HG03025 (cell line): ENCODE results near the gene HCCS.
"Not testable (repeated sequence)": the region's sequence is repeated elsewhere in the genome, so short reads cannot be mapped to it uniquely, and the experiment has no call there.

Experiments
- ATAC-seq: cut with Tn5 transposase; IDR thresholded peaks from one replicate; pipeline ENCODE4 v1.9.1; 2021; ENCODE audit warnings: mild to moderate bottlenecking, moderate library complexity; ENCODE audit not compliant: unreplicated experiment, low FRiP score

HCCS gene

DNA sequence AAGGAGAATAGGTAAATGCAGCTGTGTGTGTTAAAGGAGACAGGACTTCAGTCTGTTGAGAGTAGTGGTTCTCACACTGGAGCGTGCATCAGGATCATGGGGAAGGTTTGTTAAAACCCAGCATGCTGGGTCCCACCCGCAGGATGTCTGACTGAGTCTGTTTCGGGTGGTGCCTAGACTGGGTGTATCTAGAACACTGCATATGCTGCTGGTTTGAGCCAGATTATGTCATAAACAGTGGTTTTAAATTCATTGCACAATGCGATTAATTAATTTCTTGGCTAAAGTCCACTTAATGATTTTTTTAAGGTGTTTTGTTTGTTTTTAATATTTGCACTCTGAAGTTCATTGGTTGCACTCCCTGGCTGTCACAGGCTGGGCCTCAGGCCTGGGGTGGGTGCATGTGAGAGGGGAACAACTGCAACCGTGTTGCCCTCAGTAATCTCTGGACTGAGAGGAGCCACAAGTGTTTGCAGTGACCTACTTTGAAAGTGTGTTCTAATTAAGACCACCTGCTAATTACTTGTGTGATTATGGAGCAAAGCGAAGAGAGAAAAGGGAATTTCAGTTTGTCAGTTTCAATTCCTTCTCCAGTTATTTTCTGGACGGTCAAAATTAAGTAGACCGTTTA lies 8.3 kb downstream of the HCCS start:
- no peak for ATAC-seq

DNA sequence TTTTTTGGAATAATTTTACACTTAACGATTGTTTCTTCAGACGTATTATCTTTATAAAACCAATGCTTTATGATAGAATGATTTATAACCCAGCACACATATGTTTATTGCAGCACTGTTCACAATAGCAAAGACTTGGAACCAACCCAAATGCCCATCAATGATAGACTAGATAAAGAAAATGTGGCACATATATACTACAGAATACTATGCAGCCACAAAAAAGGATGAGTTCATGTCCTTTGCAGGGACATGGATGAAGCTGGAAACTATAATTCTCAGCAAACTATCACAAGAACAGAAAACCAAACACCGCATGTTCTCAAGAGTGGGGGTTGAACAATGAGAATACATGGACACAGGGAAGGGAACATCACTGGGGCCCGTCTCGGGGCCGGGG lies 12.0 kb downstream of the HCCS start:
- ATAC-seq: not testable (repeated sequence)

DNA sequence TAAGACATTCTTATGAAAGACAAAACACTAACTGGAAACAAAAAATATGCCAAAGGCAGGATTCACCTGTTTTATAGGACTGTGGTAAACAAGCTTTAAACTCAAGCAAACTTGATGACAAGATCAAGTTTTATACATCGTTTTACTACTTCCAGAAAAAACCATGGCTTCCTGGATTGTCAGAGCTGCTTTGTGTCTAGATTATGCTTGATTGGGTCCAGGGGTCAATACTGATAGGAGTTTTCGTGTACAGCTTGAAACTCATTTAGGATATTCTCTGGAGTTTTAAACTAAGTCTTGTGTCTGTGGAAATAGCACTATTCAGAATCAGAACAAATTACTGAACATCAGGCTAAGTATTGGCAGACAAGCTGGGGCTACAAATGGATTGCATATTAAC lies 13.0 kb downstream of the HCCS start:
- no peak for ATAC-seq

DNA sequence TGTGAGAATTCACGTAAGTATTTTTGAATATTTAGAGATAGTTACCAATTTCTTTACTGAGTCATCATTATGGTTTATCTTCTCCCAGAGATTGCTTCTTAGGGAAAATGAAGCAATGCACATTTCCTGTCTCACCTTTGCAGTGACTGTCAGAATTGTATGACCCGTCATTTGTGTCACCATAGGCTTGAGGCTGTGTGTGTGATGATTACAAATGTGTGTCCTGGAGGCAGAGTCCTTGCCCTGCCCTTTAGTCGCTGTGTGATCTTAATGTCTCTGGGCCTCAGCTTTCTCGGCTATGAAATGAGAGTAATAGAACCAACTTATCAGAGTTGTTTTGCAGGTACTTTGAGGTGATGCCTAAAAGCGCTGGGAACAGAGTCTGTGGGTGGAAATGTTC lies 13.9 kb downstream of the HCCS start:
- ATAC-seq: no peak

DNA sequence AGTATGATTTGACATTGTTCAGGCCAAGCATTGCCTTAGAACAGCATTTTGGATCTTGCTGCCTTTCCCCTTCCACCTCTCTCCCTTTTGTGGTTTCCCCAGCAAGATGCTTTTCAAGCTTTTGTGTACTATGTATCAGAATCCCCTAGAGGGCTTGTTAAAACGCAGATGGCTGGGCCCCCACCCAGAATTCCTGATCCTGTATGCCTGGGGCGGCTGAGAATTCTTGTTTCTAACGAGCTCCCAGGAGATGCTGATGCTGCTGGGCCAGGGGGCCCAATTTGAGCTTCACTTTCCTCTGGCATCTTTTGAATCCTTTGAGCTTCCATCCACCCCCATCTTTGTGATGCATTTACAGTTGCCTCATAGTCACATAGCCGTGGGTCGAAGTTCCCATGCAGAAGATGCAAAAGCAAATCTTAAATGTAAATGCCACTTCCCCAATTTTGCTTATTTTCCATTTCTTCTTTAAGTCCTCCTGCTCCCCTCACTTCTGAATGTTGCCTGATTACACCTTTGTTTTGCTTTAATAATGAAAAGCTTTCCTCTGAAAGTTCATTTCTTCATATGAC lies 18.5 kb downstream of the HCCS start:
- ATAC-seq: no peak

DNA sequence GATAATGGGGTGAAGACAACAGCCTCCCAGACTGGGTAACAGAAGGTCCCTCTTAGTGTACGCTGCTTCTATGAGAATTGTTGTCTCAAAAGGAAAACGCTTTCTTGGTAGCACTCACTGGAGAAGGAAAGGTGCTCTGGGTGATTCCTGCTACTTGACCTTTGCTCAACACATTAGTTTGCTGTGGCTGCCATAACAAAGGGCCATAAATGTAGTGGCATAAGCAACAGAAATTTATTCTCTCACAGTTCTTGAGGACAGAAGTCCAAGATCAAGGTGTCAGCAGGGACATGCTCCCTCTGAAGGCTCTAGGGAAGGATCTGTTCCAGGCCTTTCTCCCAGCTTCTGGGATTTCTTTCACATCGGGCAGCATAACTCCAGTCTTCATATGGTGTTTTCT lies 19.0 kb downstream of the HCCS start:
- ATAC-seq: no peak

DNA sequence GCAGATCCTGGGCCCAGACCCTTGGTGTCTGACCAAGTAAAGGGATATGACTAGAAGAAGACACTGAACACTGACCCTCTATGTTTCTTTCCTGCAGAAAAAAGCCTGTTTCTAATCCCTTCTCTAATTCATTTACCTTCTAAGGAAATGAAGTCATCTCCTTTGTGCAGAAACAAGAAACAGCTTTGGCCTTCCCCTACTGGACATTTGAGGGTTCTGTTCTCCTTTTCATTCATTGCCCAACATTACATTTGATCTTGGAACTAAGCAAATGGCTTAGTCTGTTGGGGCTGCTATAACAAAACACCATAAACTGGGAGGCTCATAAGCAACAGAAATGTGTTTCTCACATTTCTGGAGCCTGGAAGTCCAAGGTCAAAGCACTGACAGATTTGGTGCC lies 20.0 kb downstream of the HCCS start:
- no peak for ATAC-seq

DNA sequence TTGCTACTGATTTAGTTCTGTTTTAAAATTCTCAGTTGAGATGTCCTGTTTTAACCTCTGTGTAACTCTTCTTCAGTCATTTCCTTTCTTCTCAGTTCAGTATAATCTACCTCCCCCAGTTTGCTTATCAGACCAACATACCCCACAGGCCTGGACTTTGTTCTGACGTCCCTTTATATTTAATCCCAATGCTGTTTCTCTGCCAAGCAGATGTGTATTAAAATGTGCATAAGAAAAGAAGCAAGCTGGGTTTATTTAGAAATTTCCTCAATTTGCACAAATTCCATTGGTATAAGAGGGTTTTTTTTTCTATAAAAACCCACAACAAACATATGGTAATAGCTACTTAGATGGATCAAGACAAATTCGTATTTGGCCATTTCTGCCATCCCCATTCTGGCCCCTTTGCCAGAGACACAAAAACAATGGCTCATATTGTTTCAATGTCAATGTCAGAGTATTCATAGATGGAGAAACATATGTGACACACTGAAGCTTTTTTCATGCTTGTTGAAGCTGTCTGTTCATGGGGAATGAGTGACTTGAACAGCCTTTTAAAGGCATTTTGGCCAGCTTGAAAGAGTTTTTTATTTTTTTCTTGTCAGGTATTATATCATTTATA lies 24.5 kb downstream of the HCCS start:
- no peak for ATAC-seq

DNA sequence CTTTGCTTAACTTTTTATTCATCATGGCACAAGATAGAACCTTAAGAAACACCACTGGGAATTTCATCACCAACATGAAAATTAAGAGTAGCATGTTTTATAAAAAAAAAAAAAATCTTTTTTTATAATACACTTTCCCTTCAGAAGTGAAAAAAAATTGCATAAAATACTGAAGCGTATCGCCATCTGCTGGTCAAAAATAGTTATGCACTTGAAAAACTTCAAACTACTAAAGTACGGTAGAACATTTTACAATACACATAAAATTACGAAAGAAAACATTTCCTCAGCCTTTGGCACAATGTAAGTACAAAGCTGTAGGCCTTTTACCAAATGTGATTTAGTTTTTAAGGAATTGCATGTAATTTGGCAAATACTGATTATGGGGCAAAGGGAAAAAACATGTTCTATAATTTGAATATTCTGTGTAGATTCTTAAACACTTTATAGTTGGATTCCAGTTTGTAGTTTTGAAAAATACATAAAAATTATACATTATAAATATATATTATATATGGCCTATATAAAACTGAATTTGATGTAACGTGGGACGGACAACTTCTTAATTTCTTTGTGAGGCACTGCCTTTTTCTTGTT lies 26.5 kb downstream of the HCCS start:
- ATAC-seq: no peak

DNA sequence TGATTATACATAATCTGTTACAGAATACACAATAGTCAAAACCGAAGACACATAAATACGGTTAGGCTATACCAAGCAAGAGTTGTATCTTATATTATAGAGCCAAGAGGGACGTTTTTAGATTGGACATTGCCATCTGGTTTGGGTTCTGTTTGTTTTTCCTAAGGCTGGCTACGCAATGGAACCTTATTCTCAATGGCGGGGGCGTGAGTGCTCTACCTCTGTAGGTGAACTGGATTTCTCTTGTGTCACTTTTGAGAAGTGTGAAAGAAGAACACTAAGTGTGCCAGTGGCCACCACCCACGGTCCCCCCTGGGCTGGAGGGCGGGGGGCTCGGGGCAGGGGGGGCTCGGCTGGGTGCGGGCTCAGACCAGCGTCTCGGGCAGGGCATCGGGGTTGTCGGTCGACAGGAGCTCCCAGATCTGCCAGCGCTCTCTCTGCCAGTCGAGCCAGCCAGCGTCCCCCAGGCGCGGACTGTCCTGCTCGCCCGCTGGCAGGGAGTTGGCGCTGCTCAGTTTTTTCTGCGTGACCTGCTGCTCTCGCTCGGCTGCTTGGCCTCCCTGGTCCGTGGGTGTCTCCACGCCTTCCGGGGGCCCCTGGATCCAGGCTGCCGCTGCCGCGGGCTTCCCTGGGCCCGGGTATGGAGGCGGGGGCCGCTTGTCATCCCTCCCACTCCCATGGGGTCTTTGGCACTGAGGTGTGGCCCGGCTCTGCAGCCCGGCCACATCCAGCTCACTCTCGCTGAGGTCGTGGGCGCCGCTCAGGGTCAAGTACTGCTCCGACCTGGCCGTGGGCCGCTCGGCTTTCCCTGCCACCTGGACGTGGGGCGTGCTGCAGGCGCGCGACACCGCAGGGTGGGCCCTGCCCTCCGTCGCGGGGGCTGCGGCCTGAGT lies 27.6 kb downstream of the HCCS start:
- no peak for ATAC-seq

DNA sequence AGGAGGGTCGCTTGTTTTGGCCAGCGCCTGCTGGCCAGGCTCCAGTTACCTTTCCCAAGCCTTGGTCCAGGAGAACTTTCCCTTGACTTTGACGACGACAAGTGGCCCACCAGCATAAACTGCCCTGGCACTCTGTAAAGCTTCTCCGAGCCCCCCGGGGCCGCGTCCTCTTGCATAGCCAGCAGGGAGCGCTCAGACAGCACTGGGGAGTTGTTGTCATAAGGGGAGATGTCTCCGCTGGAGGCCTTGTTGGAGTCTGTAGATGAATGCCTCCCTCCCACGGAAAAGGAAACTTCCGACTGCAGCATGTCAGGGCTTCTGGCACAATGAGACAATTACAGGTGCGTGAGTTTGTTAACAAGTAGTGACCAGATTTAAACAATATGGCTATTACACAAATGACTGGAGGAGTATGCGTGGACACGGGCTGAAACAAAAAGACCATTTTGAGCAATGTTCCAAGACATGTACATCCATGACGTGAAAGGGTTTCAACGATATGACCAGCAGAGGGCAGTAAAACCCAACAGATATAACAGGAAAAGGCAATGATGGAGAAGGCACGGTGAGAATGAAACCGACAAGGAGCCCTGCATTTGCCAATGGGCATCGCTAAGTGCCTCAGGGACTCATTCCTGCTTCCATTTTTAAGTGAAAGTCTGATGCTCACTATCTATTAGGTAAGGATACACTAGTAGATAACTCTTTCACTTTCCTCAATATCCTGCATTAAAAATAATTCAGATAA lies 33.0 kb downstream of the HCCS start:
- peak; percentile 75 for ATAC-seq

DNA sequence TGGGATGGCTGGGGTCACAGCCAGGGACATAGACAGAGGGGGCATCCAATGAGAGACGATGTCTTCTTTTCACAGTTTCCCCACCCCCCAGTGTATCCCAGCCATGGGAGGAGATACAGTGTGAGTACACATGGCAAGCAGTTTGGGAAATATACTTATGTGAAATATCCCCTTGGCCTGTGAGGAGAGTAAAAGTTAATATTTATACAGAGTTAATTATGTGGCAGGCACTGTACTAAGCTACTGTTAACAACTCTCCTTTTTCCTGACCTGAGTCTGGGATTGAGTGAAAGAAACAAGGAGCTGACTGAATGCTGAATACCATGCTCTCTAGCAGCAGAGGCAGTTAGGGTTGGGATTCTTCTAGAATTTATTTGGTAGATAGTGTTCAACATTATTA lies 35.3 kb downstream of the HCCS start:
- no peak for ATAC-seq

DNA sequence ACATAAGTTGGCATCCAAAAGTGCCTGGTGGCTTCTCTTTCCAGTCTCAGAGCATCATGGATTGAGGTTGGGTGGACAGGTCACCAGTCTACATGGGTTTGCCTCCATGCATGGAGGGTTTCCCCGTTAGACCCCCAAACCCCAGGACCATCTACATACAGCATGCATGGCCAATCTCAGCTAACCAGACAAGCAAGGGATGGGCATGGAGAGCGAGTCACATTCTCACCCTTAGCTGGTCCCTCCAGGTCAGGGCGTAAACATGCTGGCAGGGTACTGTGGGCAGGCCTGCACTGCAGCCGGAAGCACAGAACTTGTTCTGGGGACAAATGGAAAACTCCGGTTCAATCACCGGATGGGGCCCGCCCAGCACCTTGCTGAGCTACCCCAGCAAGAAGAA lies 37.3 kb downstream of the HCCS start:
- no peak for ATAC-seq

DNA sequence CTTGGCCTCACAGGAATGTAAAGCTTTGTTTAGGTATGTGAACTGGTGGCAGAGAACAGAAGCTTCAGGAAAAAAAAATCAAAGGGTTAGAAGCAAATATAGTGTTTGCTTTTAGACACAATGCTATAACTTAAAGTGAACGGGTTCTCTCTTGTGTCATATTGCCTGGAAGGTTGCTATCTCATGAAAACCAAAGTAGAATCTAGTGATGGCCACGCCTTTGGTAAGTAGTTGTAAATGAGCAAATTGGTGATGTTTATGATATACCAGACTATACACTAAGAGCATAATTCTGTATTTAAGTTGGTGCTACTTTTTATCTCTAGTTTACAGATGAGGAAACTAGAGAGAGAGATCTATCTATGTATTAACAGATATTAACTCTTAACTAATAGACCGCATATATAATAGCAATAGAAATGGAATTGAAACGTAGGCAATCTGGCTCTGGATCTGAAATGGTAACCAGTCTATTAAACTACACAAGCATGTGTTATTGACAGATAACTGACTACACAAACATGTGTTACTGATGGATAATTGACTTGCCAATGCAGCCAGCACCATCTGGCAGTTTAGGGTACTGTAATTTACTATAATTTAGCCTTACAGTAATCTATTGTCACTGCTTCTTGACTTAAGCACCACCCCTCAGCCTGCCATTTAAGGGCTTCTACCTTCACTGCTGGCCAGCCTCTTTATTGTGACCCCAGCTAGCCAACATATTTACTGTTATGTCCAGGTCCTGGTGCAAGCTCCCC lies 40.8 kb downstream of the HCCS start:
- ATAC-seq: no peak

DNA sequence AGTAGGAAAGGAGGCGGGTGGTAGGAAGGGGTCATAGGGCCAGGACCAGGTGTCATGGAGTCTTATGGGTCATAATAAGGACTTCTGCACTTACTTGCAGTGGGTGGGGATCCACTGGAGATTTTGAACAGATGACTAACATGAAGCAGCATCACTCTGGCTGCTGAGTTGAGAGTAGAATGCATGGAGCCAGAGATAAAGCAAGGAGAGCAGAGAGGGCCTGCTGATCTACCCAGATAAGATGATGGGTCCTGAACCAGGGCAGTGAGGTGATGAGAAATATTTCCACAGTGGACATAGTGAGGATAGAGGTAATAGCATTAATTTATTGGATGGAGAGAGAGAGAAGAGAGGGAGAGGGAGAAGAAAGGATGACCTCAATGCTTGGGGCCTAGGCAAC lies 48.0 kb downstream of the HCCS start:
- ATAC-seq: no peak

DNA sequence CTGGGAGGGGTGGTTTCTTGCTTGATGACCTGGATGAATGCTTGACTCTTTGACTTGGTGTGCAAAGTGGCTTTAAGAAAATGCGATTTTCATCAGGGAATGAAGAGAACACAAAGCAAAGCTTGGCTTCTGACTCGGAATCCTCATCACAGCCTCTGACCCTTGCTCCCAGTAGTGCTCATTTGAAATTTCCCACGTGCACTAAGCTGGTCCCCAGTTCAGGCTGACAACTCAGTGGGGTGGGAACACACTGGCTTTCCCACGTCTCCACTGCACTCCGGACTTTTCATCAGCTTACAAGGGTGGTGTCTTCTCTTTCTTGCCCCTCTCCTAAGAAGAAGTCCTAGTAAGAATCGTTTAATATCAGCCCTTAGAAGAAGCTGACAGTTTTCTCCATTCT lies 53.3 kb downstream of the HCCS start:
- no peak for ATAC-seq

DNA sequence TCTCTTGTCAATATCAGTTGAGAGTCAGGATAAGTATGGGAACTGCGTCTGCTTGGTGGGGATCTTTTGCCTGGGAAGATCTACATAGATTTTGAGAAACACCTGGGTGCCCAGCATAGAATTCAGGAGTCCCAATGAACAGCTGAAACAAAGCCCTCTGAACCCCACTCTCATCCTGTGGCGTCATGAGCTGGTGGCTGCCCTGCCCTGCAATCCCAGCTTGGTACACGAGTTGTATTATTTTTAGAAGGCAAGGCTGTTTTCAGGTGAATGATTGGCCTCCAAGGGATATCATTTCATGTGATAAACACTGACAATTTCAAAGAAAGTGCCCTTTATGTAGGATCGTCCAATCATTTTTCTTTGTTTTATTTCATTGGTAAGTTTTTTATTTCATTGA lies 60.8 kb downstream of the HCCS start:
- ATAC-seq: no peak

DNA sequence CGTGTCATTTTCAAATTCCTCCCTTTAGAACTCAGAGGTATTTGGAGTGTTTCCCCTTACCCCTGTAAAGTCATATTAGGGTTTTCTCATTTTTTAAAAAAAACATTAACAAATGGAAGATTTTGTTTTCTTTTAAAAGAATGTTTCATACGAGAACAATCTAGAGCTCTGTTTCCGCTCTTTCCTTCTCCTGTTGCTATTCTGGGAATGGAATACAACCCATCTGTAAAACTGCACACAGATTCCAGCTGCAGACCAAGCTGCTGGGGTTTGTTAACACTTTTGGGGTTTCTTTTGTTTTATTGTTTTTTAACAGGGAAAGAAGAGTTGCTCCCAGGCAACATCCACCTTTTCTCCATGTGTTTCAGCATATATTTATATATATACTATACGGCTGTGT lies 61.3 kb downstream of the HCCS start:
- ATAC-seq: no peak
